Prostate gland (tissue), 2 donors: Measurements from ENCODE around the gene GPRIN3. TPM values are rescaled to one million over a fixed set of nuclear protein-coding genes. Genes with fewer than 3 reads are reported as not detected.

Source experiments
- DNase-seq: peaks from one replicate; pipeline ENCODE4 v3.0.0-alpha.2; 2019; ENCODE audit warnings: low spot score
- H3K27ac ChIP-seq, 2 donors: fragments of 200-600 bp; sonication (generic); 2 replicates each; pipeline ENCODE4 v1.5.1; 2017 to 2019
- H3K27me3 ChIP-seq: fragments of 200-600 bp; sonication (generic); replicated peaks from 2 replicates; pipeline ENCODE4 v1.5.1; 2019; ENCODE audit not compliant: insufficient read depth
- H3K36me3 ChIP-seq, 2 donors: fragments of 200-600 bp; sonication (generic); 1 replicate in 1 of 2; 2 replicates in 1 of 2; pipeline versions ENCODE4 v1.5.1 to v1.8.1; 2017 to 2019
- H3K4me1 ChIP-seq: fragments of 200-600 bp; sonication (generic); replicated peaks from 2 replicates; pipeline ENCODE4 v1.5.1; 2019
- H3K4me3 ChIP-seq, 2 donors: fragments of 200-600 bp; sonication (generic); 2 replicates each; pipeline ENCODE4 v1.5.1; 2017 to 2019
- H3K9me3 ChIP-seq: fragments of 200-600 bp; sonication (generic); 2 replicates; pipeline ENCODE4 v1.5.1; 2017
- POLR2A ChIP-seq: fragments of 450-650 bp; IDR thresholded peaks from one replicate; pipeline ENCODE4 v1.6.1; 2016; ENCODE audit warnings: antibody characterized with exemption, mild to moderate bottlenecking
- POLR2AphosphoS5 ChIP-seq: sonication (generic); formaldehyde crosslinking; IDR thresholded peaks from one replicate; pipeline ENCODE4 v1.6.1; 2017; ENCODE audit warnings: antibody characterized with exemption
- WGBS: methylation state at CpG from one replicate; pipeline ENCODE4 v1.1.5; 2018; 5-methylcytosine and 5-hydroxymethylcytosine counted together
- intact Hi-C: fragments of 100-400 bp; cut with DNase I; formaldehyde crosslinking; loops from one replicate; pipeline ENCODE4 v1.14.2; 2022
- total RNA-seq, 2 donors: library from RNA; depleted of rRNA; stranded (reverse); fragments of >200 nt; gene quantifications; one replicate each; pipeline ENCODE4 v1.1.0, GENCODE V29; 2016
- TF ChIP-seq, protein P1 (sequence below), 4 experiments: fragments of 200-600 bp in 2 of 4; fragments of 450-650 bp in 2 of 4; sonication (generic) in 2 of 4; IDR thresholded peaks; 1 replicate in 3 of 4; 2 replicates in 1 of 4; pipeline ENCODE4 v1.5.1; 2016 to 2019; ENCODE audit warnings: antibody characterized with exemption in 4 of 4, mild to moderate bottlenecking in 2 of 4, moderate library complexity in 2 of 4

GPRIN3 gene
- total RNA-seq, 2 donors from 2014 or later, result 0.77 to 2.4 TPM

DNA sequence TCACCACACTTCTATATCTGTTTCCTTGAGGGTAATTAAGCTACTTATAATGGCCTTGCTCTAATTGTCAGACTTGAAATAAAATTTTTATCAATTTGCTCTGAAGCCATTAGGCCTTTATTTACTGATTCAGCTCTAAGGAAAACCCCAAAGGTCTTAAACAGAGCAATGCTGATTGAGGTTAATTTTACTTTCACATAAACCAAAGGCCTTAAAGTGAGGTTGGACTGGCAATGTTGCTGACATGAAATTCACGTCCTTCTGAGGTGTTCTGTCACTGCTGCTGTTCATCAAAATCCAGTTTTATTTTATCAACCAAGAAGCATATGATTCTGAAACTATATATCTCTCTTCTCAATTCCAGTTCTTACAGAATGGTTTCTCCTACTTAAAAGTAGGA, 21.7 kb upstream of the GPRIN3 start:
- Histone ChIP-seq H3K27me3 (no peaks in the 10 kb centered on the region), H3K4me1 (no peaks in the 10 kb centered on the region), H3K4me3 (no peak overlapping the region), H3K36me3 (no peaks in the 10 kb centered on the region), H3K27ac (no peak overlapping the region), H3K9me3 (no peaks in the 10 kb centered on the region)
- WGBS, result 82% methylated on average over 1 of the region's 1 CpG
- intact Hi-C loops, result no loop called here
- TF ChIP-seq POLR2AphosphoS5 (no peak), POLR2A (no peak)
- TF ChIP-seq, protein P1, sequence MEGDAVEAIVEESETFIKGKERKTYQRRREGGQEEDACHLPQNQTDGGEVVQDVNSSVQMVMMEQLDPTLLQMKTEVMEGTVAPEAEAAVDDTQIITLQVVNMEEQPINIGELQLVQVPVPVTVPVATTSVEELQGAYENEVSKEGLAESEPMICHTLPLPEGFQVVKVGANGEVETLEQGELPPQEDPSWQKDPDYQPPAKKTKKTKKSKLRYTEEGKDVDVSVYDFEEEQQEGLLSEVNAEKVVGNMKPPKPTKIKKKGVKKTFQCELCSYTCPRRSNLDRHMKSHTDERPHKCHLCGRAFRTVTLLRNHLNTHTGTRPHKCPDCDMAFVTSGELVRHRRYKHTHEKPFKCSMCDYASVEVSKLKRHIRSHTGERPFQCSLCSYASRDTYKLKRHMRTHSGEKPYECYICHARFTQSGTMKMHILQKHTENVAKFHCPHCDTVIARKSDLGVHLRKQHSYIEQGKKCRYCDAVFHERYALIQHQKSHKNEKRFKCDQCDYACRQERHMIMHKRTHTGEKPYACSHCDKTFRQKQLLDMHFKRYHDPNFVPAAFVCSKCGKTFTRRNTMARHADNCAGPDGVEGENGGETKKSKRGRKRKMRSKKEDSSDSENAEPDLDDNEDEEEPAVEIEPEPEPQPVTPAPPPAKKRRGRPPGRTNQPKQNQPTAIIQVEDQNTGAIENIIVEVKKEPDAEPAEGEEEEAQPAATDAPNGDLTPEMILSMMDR (IDR thresholded peaks at IDR 0.05), result no peak
- no peak for DNase-seq

DNA sequence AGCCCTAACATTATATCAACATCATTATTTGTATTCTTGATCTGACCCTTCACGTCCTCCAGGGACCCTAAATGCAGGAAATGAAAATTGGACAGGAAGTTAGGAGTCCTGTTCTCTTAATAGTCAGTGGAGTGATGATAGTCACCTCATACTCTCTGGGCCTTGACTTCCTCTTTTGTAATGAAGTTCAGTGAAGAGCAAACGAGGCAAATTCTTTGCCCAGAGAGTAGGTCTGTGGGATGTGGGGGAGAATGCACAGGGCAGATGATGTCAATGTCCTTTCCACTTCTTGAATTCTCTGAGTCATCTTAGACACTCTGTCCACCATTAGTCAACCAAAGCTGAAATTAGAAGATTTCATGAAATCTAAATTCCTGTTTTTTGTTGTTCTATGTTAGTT, 17.1 kb upstream of the GPRIN3 start:
- WGBS, result 53% methylated on average over 2 of the region's 2 CpGs

DNA sequence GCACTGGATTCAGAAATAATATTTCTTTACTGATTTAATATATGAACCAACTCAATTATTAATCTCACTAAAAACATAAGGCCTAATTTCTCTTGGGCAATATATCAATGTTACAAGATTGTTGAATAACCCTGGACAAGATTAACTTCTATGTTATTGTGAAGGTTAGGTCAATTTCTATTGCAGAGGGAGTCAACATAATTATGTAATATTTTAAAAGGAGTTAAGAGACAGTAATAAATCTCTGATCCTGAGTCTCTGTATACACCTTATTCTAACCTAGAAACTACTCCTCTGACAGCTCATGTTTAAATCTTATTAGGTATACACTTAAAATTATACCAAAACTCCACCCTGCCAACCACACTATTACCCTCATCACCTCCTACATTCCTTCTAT, 15.1 kb upstream of the GPRIN3 start:
- H3K36me3 ChIP-seq, result no peaks in the 10 kb centered on the region
- TF ChIP-seq POLR2AphosphoS5 (no peak), POLR2A (no peak)
- TF ChIP-seq, protein P1 (IDR thresholded peaks at IDR 0.05), result no peak
- H3K27me3 ChIP-seq, result no peaks in the 10 kb centered on the region
- H3K9me3 ChIP-seq, result no peaks in the 10 kb centered on the region
- intact Hi-C loops, result no loop called here
- no peaks in the 10 kb centered on the region for H3K4me1 ChIP-seq
- no peak for DNase-seq
- no peak overlapping the region for H3K4me3 ChIP-seq
- H3K27ac ChIP-seq, result no peak overlapping the region

More for the DNA sequence above, 17.1 kb upstream of the GPRIN3 start:
- TF ChIP-seq POLR2AphosphoS5 (no peak), POLR2A (no peak)
- TF ChIP-seq, protein P1 (IDR thresholded peaks at IDR 0.05), result no peak
- no peaks in the 10 kb centered on the region for H3K36me3 ChIP-seq
- H3K9me3 ChIP-seq, result no peaks in the 10 kb centered on the region
- H3K4me3 ChIP-seq, result no peak overlapping the region
- intact Hi-C loops, result no loop called here
- no peak for DNase-seq
- no peak overlapping the region for H3K27ac ChIP-seq
- no peaks in the 10 kb centered on the region for H3K4me1 ChIP-seq
- H3K27me3 ChIP-seq, result no peaks in the 10 kb centered on the region

DNA sequence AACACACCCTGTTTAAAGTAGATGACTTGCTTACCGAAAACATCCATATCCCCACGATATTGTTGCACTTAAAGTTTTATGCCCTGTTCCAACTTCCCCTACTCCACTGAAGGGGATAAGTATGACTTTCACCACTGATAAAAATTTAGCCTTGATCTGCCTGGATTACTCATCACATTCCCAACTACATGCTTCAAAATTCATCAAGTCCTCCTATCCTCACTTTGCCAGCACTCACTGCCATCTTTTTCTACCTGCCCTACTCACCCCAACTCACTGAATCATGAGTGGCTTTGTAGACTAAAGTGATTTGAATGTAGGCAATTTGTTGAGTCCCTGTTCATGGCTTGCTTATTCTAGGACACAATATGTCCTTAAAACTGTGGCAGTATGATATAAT, 12.2 kb upstream of the GPRIN3 start:
- Histone ChIP-seq H3K9me3 (no peaks in the 10 kb centered on the region), H3K4me3 (no peak overlapping the region), H3K27me3 (no peaks in the 10 kb centered on the region), H3K4me1 (no peaks in the 10 kb centered on the region), H3K27ac (no peak overlapping the region), H3K36me3 (no peaks in the 10 kb centered on the region)
- intact Hi-C loops, result no loop called here
- WGBS, result 97% methylated on average over 2 of the region's 2 CpGs
- DNase-seq, result no peak
- TF ChIP-seq POLR2AphosphoS5, result no peak

DNA sequence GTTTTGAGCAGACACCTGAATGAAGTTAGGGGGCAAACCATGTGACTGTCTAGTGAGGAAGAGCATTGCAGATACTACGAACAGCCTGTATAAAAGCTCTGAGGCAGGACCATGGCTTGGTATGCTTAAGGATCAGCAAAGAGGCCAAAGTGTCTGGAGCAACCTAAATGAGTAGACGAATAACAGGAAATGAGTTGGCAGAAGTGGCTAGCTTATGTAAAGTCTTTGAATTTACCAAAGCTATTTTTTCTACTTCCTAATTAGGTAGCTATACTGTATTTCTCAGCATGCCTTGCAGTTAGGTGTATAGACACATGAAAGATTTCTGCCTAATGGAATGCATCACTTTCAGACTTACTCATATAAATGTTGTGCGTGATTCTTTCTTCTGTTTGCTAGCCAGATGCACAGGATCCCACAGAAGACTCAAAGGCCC, 9.3 kb upstream of the GPRIN3 start:
- WGBS, result 69% methylated on average over 3 of the region's 3 CpGs
- Histone ChIP-seq H3K9me3 (no peaks in the 10 kb centered on the region), H3K27me3 (no peaks in the 10 kb centered on the region), H3K27ac (no peak overlapping the region), H3K4me3 (no peak overlapping the region), H3K36me3 (no peaks in the 10 kb centered on the region), H3K4me1 (no peaks in the 10 kb centered on the region)
- no peak for DNase-seq
- intact Hi-C loops, result no loop called here
- TF ChIP-seq, protein P1 (IDR thresholded peaks at IDR 0.05), result no peak
- TF ChIP-seq POLR2AphosphoS5, result no peak
- TF ChIP-seq POLR2A, result no peak
